MCF 10A (cell line): ENCODE data around the gene BAMBI. TPM values are rescaled to one million over a fixed set of nuclear protein-coding genes. Genes with fewer than 3 reads are reported as not detected.

ENCODE experiments used
- BruUV-seq: library from RNA; stranded (reverse); fragments of 400-500 nt; replicated peaks from 2 replicates; lab custom pipeline; 2021; lab: Mats Ljungman, UMichigan
- CTCF ChIA-PET: fragments of 300-600 bp; sonication (Branson Sonifier 250); formaldehyde crosslinking; extraction: SDS; loops from one replicate; lab custom pipeline; 2021; ENCODE audit warnings: antibody characterized with exemption, inconsistent platforms; lab: Yijun Ruan, JAX
- POLR2A ChIA-PET: fragments of 300-600, 350-650 bp; sonication (Branson Sonifier 250); formaldehyde crosslinking; extraction: SDS; loops from one replicate; lab custom pipeline; 2020; ENCODE audit warnings: antibody characterized with exemption, inconsistent platforms; lab: Yijun Ruan, JAX
- DNase-seq: peaks from one replicate; pipeline ENCODE4 v3.0.0-alpha.2; 2018; ENCODE audit not compliant: unreplicated experiment
- H3K27ac Mint-ChIP-seq: one replicate; pipeline ENCODE4 v1.8.0; 2022; ENCODE audit warnings: mild to moderate bottlenecking, low read depth, mixed read lengths; ENCODE audit not compliant: unreplicated experiment
- H3K27me3 Mint-ChIP-seq: one replicate; pipeline ENCODE4 v1.8.0; 2022; ENCODE audit warnings: mixed read lengths; ENCODE audit not compliant: insufficient read depth, unreplicated experiment
- H3K36me3 Mint-ChIP-seq: one replicate; pipeline ENCODE4 v1.8.0; 2022; ENCODE audit warnings: mild to moderate bottlenecking, moderate library complexity, mixed read lengths; ENCODE audit not compliant: insufficient read depth, unreplicated experiment
- H3K4me1 Mint-ChIP-seq: one replicate; pipeline ENCODE4 v1.8.0; 2022; ENCODE audit warnings: mixed read lengths; ENCODE audit not compliant: insufficient read depth, unreplicated experiment
- H3K4me3 Mint-ChIP-seq: one replicate; pipeline ENCODE4 v1.8.0; 2022; ENCODE audit warnings: mild to moderate bottlenecking, moderate library complexity, mixed read lengths; ENCODE audit not compliant: unreplicated experiment
- H3K9me3 Mint-ChIP-seq: one replicate; pipeline ENCODE4 v1.8.0; 2022; ENCODE audit warnings: mixed read lengths; ENCODE audit not compliant: unreplicated experiment
- CTCF ChIP-seq: fragments of 200-600 bp; IDR thresholded peaks from one replicate; pipeline ENCODE4 v1.8.0; 2022; ENCODE audit warnings: antibody characterized with exemption, mild to moderate bottlenecking; ENCODE audit not compliant: unreplicated experiment
- intact Hi-C: fragments of 100-400 bp; cut with micrococcal nuclease; formaldehyde crosslinking; loops from 2 replicates; pipeline ENCODE4 v1.14.1; 2022
- total RNA-seq: library from RNA; stranded (reverse); gene quantifications from 2 replicates; pipeline ENCODE4 v1.2.3, GENCODE V29; 2022

The BAMBI gene
- total RNA-seq, 1 experiment from 2014 or later, result 31.6 TPM

DNA sequence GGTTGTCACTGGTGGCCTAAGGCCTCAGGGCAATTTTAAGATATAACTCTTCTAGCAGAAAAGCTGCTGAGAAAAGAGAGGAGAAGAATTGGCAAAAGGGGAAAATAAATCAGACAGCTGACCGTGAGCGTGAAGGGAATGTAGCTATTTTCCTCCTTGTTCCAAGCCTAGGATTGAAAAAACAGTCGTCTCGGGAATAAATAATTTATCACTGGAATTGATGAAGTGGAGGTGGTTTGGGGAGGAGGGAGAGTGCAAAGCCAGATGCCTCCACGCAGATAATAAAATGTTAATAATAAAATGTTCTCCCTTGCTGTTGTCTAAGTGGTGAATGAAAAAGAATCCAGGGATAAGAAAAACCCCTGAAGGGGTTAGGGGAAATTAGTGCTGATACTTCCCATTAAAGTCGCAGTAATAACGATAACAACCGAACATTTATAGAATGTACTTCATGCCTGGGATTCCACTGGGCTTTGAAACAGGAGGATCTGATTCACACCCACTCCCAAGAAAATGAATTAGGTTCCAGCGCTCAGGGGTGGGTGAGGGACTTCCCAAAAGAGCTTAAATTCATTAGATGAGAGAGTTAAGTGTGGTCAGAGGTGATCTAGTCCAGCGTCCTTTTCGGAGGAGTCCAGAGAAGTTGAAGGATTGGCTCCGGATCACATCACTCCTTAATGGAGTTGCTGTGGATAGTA lies 27.3 kb downstream of the BAMBI start:
- Mint-ChIP-seq H3K4me3 (no peak overlapping the region), H3K27me3 (no peaks in the 10 kb centered on the region), H3K4me1 (no peaks in the 10 kb centered on the region), H3K9me3 (no peaks in the 10 kb centered on the region), H3K36me3 (no peaks in the 10 kb centered on the region), H3K27ac (no peak overlapping the region)
- POLR2A ChIA-PET, result interaction anchor here (0.7 kb wide), 1 partner anchor 864 kb away, joined by 4 read pairs; no protein-coding TSS in a partner anchor
- BruUV-seq, result no TSS peak
- intact Hi-C loops, result no loop called here
- no peak for TF ChIP-seq CTCF
- CTCF ChIA-PET, result interaction anchor here (0.6 kb wide), 1 partner anchor 10 kb away, joined by 4 read pairs; no protein-coding TSS in a partner anchor
- DNase-seq, result no peak

DNA sequence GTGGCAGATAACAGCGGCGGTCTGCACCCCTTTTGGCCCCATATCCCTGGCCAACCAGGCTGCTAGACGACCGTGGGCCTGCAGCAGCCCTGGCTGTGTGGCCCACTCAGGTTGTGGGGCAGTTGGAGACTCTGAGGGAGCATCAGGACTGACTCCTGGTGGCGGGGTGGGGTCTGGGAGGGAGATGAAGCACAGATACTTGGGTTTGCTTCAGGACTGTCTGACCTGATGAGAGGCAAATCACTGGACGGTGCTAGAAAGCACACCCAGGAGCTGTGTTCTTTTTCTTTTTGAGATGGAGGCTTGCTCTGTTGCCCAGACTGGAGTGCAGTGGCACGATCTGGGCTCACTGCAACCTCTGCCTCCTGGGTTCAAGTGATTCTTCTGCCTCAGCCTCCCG lies 28.2 kb downstream of the BAMBI start:
- no peak overlapping the region for H3K4me3 Mint-ChIP-seq
- intact Hi-C loops, result no loop called here
- POLR2A ChIA-PET, result no interaction called here
- DNase-seq, result no peak
- H3K27me3 Mint-ChIP-seq, result no peaks in the 10 kb centered on the region
- no peak overlapping the region for H3K27ac Mint-ChIP-seq
- CTCF ChIA-PET, result interaction anchor here (0.5 kb wide), 1 partner anchor 403 kb away, joined by 4 read pairs; no protein-coding TSS in a partner anchor
- BruUV-seq, result no TSS peak
- no peaks in the 10 kb centered on the region for H3K4me1 Mint-ChIP-seq
- H3K9me3 Mint-ChIP-seq, result no peaks in the 10 kb centered on the region
- no peak for TF ChIP-seq CTCF
- no peaks in the 10 kb centered on the region for H3K36me3 Mint-ChIP-seq

DNA sequence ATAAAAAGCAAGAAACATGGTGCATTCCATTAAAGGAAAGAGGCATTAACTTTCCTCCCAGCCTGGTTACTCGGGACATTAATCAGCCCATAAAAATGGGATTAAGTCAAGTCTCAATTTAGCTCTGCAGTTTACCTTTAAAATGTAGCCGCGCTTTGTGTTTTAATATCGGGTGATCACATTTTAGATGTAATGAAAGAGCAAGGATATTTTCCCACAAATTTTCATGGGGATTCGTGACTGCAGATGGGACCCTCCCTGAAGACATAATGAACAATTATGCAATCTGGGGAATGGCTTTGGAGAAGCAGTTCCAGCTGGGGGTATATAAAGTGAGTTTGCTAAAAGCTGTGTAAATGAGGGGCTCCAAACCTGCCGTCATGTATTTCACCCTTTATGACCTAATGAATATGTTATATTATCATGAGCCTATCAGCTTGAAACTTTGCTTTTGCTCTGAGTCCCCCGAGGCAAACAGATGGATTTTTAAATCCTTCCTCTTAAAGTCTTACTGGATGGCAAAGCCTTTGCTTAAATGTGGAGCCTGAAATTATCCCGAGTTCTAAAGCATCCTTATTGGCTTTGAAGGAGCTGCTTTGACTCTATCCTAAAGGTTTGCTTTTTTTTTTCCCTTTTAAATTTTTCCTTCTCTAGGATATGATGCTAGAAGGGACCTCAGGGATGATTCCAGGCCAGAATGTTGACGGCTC lies 31.8 kb downstream of the BAMBI start:
- Mint-ChIP-seq H3K4me1 (no peaks in the 10 kb centered on the region), H3K27ac (no peak overlapping the region), H3K4me3 (no peak overlapping the region), H3K27me3 (no peaks in the 10 kb centered on the region), H3K9me3 (no peaks in the 10 kb centered on the region), H3K36me3 (no peaks in the 10 kb centered on the region)
- intact Hi-C loops, result no loop called here
- no TSS peak for BruUV-seq
- DNase-seq, result no peak
- POLR2A ChIA-PET, result no interaction called here
- no peak for TF ChIP-seq CTCF
- CTCF ChIA-PET, result no interaction called here

DNA sequence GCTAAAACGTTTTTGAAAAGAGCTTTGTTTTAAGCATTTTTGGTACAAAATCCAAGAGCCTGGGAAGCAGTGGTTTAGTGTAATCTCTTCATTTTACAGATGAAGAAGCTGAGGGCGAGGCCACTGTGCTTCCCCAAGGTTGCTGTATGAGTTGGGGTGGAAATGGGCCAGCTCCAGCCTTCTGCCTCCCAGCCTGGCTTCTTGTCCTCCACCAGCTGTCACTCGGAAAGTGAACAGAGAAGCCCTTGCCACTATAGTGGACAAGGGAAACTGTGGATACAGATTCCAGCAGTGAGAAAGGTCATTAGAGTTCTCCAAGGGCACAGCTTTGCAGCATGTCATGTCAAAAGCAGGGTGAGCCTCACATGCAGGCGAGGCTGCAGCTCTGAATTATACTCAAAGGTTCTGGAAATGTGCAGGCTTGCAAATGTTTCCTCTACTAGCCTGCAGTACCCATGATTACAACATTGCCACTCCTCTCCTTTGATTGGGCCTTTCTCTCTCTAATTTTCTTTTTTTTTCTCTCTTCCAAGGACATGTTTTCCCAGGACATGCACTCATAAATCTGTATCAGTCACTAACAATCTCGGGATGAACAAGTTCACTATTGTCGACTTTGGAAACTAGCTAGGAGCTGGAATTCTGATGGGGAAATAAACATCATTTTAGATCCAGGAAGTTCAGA lies 33.0 kb downstream of the BAMBI start:
- Mint-ChIP-seq H3K27me3 (no peaks in the 10 kb centered on the region), H3K27ac (no peak overlapping the region)

More for the DNA sequence above, 33.0 kb downstream of the BAMBI start:
- Mint-ChIP-seq H3K36me3 (no peaks in the 10 kb centered on the region), H3K4me1 (no peaks in the 10 kb centered on the region), H3K4me3 (no peak overlapping the region), H3K9me3 (no peaks in the 10 kb centered on the region)
- no TSS peak for BruUV-seq
- TF ChIP-seq CTCF, result no peak
- intact Hi-C loops, result no loop called here
- DNase-seq, result no peak
- ChIA-PET POLR2A (interaction anchor here (0.7 kb wide), 2 partner anchors 23 to 32 kb away, joined by 3 read pairs; no protein-coding TSS in a partner anchor), CTCF (interaction anchor here (0.7 kb wide), 1 partner anchor 281 kb away, joined by 3 read pairs; no protein-coding TSS in a partner anchor)
